ENCODE data around the gene ZEB2.

ZEB2 gene

GRCh38 chr2:144495227-144496091, 24.5 kb downstream of the ZEB2 start:
- TF ChIP-seq, protein P1, sequence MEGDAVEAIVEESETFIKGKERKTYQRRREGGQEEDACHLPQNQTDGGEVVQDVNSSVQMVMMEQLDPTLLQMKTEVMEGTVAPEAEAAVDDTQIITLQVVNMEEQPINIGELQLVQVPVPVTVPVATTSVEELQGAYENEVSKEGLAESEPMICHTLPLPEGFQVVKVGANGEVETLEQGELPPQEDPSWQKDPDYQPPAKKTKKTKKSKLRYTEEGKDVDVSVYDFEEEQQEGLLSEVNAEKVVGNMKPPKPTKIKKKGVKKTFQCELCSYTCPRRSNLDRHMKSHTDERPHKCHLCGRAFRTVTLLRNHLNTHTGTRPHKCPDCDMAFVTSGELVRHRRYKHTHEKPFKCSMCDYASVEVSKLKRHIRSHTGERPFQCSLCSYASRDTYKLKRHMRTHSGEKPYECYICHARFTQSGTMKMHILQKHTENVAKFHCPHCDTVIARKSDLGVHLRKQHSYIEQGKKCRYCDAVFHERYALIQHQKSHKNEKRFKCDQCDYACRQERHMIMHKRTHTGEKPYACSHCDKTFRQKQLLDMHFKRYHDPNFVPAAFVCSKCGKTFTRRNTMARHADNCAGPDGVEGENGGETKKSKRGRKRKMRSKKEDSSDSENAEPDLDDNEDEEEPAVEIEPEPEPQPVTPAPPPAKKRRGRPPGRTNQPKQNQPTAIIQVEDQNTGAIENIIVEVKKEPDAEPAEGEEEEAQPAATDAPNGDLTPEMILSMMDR (IDR thresholded peaks at IDR 0.05; ENCODE audit: low read depth, low read length), result no peak
- H3K4me3 ChIP-seq (ENCODE audit: low read depth, low read length), result no peak overlapping the region

DNA sequence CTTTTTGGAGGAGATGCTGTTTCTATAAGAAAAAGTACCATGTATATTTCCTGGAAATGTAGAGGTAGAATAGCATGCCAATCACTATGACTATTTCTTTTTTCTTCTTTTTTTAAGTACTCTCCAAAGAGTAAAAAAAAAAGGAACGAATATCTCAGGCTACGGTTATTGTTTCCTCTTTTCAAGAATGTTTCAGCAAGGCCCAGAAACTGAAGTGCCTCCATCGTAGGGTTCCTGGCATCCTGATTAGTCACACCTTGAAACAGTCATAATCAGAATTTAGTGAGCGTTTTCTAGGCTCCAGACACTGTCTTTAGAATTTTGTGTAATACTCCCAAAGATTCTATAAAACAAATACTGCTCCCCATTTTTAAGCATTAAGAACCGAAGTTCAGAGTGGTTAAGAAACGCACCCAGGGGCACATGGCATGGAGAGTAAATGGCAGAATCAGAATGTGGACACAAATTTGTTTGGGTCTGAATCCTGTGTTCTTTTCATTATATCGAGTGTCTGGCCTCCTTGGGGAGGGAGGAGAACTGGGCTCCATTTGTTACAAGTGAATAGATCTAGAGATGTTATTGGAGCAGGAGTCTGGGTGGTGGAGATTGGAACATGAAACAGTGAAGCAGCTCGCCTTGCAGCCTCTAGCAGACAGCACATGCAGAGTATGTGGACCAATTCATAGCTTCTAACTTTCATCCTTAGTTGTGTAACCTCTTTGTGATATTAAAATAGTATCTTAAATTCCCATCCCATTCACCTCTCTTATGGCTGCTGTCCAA, 26.7 kb downstream of the ZEB2 start:
- TF ChIP-seq, protein P1 (IDR thresholded peaks at IDR 0.05; ENCODE audit: low read depth, low read length), result no peak
- H3K4me3 ChIP-seq (ENCODE audit: low read depth, low read length), result no peak overlapping the region

DNA sequence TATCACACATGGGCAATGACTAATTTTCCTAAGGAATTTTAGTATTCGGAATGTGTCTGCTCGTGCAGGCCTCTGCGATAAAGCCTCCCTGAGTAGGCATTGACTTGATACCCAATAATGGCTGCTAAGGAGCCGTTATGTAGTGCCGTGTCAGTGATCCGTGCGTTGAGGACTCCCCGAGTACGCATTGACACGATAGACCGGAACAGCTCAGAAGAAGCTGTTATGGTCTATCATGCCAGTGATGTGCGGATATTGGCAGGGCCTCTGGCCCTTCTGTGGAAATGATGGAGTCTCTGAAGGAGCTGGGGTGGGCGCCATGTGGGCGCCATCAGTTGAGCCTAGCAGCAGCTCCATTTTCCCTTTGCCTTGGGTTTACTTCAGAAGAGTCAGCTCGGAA, 29.1 kb downstream of the ZEB2 start:
- TF ChIP-seq, protein P1 (IDR thresholded peaks at IDR 0.05; ENCODE audit: low read depth, low read length), result no peak
- H3K4me3 ChIP-seq (ENCODE audit: low read depth, low read length), result no peak overlapping the region

DNA sequence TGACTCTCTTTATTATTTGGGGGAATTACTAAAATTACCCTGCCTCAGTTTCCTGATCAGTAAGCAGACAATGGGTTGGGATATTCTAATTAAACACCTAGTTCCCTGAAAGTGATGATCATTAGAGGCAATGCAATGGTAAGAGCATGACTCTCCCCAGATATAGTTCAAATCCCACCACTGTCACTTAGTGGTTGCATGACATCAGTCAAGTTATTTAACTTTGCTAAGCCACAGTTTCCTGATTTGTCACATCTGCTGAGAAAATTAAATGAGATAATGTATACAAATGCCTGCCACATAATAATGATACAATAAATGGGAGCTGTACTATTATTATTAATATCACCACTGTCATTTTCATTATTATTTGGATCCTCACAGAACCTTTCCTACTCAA, 29.9 kb downstream of the ZEB2 start:
- TF ChIP-seq, protein P1 (IDR thresholded peaks at IDR 0.05; ENCODE audit: low read depth, low read length), result no peak
- no peak overlapping the region for H3K4me3 ChIP-seq (ENCODE audit: low read depth, low read length)

DNA sequence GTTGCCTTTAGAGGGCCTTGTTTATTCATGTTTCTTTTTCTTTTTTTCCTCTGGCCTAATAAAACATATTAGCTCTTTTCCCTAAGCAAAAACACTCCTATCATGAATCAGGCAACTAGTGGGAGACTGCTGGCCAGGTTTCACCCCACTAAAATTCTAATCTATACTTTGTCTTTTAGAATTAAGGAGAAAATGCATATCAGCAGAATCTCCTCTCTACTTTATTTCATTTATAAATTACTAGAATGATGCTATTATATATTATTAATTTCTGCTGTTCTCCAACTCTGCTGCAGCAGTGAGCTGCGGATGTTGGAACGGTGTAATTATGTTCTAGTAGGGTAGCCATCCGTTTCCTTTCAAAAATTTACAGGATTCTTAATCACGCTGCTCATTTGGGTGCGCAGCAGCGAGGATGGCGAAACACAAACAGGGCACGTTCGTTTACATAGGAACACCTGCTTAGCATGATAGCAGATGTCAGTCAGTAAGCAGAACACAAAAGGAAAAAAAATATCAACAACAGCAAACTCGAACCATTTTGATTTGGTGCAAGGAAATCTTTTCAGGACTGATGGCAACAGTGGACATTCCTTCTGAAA, 30.5 kb downstream of the ZEB2 start:
- no peak overlapping the region for H3K4me3 ChIP-seq (ENCODE audit: low read depth, low read length)
- TF ChIP-seq, protein P1 (IDR thresholded peaks at IDR 0.05; ENCODE audit: low read depth, low read length), result no peak

- H3K4me3 ChIP-seq (ENCODE audit: low read depth, low read length), result no peak overlapping the region
- TF ChIP-seq, protein P1 (IDR thresholded peaks at IDR 0.05; ENCODE audit: low read depth, low read length), result no peak
These were observed 35.5 kb downstream of the ZEB2 start for GRCh38 chr2:144484201-144484948.

All from WI38 (cell line).